Activated T-cell treated with anti-CD3 and anti-CD28 coated beads, Interleukin-2, amount 50 U/mL, for 48 hours (primary cell): ENCODE measurements around the gene ROR1.

Experiments used
- DNase-seq, 2 experiments: peaks; one replicate each; pipeline ENCODE4 v3.0.0-alpha.2; 2020

The ROR1 gene

DNA sequence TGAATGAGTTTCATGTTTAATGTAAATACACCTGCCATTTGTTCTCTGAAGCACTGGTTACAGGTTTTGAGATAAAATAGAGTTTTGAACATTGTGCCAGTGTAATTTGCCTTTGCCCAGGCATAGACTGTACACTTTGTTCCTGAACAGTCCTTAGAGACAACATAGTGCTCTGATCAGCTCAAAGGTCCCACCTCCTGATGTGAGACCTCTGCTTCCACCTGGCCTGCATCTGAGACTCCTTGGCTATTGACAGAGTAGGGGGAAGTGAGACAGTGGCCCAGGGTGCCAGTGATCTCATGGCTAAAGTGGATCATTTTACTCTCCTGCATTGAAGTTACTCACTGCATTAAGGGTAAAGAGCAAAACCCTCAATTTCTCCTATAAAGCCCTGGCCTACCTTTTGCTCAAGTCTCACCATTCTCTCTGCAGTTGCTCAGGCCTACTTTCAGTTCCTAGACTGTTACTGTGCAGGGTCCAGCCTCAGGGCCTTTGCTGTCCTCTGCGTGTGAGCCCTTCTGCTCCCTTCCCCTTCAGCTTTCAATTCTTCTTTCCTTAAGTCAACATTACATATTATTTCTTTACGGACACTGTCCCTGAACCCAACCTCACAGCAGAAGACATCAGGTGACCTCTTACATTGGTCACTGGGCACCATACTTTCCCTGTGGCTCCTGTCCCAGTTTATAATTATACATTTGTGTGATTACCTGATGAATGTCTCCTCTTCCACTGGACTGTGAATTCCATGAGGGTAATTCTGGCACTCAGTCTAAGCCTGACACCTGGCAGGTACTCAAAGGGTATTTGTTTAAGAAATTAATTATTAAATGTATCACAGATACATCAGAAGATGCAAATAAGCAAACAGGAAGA, 142.9 kb downstream of the ROR1 start:
- DNase-seq = no peak

DNA sequence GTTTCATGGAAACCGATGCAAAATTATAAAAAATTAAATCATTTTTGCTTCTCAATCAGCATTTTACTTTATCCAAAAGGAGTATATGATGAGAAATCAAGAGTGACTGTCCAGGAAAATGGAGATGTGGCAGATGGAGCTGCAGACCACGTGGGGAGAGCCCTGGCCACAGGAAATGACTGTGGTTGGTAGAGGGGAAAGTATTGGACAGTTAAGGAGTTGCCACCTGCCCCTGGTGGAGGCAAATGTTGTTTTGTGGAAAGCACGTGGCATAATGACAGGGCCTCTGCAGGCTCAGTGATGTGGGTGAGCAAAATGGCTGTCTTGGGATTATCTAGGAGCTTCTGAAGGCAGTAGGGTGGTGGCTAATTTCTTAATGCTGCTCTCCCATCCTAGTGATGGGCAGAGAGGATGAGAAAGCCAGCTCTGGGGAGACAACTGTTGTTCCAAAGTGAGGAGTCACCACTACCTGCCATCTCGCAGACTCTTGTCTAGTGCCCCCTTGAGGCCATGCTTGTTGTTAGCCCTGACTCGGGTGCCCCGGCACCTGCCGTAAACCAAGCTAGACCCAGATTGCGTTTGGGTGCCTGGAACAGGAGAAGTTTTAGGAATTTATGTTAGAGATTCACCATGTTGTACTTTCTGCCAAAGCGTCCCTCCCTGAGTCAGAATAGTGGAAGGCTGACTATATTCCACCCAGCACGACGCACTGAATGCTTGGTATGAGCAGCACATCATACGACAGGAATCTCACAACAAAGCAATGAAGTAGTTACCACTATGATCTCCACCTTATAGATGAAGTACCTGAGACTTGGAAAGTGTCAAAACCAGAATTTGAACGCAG, 144.0 kb downstream of the ROR1 start:
- DNase-seq = peak; percentile 24 to 42

DNA sequence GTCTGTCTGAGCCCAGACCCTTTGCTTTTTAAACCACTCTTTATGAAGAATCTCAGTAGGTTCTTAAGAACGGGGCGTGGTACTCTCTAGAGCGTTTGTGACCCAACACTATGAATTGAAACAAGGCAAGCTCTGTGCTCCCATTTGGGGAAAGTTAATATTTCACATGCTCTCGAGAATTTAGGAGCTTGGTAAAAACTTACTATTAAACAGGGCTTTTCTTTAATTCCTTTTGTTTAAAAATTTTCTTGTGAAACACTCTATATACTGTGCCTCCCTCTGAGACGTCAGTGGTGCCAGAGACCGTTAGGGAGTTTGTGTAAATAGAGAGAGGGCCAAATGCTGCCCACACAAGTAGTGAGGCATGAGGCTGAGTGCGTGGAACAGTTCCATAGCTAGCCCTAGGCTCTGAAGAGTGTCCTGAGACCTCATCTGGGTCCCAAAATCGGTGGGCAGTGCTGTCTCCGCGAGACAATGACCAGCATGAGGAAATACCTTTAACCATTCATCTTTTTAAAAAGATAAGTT, 144.7 kb downstream of the ROR1 start:
- DNase-seq = no peak

DNA sequence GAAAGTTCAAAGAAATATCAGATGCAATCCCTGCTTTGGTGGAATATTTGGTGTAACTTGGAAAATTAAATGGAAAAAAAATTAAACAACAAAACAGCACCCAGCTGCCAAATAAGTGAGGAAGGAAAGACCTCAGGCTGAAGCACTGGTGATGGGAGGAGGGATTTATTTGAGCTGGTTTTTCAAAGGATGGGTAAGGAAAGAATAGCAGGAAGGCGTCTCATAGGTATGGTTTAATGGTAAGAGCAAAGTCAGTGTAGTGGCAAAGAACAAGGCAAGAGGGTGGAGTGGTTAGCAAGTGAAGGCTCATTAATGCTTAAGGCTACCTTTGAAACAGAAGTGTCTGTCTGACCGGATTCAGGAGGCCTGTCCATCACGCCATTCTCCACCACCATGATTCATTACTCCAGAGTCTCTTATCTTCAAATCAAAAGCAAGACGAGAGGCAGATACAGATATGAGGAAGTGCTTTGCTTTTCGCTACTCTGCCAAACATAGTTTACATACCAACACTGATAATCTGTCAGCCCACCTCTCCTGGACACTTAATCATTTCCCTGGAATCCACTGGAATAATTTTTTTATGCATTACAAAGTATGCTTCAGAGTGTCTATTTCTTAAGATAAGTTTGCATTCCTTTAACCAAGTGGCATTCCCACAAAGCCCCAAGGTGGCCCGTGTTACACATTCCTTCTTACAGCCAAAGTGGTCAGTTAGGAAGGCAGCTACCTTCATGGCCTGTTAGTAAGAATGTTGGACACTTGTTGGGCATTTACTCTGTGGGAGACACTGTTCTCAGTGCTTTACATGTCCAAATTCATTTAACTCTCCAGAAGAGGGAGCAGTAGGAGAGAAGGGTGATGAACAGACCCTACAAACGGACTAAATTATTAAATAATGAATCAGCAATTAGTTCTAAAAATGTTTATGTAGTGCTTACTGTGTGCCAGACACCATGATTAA, 146.6 kb downstream of the ROR1 start:
- no peak for DNase-seq

DNA sequence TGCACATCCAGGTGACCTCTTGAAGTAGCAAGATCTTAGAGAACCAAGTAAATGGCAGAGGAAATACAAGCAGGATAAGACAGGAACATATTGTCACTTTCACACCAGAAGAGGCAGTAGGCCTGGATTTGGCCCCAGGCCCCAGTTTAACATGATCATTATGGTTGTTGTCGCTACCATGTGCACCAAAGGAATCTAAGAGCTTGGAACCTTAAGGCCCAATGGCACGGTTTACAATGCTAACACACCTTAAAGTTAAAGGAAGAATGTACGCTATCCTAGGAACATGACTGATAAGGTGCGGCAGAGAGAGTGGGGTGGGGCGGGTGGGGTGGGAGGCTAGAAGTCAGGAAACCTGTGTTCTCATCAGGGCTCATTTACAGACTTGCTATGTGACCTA, 147.5 kb downstream of the ROR1 start:
- DNase-seq = no peak

DNA sequence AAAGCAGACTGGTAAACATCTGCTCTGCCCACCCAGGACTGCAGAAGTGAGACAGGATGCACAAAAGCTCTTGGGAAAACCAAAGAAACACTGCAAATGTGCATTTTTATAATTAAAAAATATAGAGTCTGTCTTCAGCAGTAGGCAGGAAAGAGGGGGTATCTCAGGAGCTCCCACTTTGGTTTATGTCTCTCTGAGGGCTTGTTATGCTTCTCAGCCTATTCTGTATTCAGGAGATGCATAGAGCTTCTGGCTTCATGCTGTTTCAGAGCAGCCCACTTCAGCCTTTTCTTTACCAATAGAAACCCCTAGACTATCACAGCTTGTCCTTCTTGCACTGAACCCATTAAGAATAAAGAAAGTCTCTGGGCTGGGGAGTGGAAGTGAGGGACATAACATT, 148.0 kb downstream of the ROR1 start:
- no peak for DNase-seq

DNA sequence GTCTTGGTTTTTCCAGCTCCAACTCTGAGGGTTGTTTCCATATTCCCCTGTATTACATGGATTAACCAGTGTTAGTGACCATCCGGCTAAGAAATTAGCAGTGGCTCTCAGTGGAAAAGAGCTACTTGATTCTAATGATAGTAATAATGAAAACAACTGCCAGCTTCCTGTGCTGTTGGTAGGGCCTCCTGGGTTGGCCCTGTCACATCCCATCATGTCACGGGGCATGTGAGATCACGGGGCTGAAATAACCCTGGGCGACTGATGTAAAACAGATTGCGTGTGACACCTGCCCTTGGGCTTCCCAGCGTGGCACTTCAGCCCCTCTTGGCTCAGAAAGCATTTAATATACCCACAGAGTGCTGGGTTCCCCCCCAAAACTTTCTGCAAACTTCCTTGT, 149.0 kb downstream of the ROR1 start:
- DNase-seq = no peak

DNA sequence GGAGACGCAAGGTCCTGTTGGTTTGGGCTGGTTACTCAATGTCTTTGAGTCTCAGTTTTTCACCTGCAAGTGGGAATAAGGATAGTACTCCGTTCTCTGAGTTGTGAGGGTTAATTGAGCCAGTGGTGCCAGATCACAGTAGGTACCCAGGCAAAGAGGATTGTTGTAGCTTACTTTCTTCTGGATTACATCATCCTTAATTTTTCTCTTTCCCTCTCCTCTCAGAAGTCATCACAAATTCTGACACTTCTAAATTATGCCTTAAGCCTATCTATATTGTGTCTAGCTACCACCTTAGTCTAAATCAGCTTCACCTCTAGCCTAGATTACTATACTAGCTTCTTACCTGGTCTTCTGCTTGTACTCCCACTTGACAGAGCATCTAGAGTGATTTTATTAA, 149.5 kb downstream of the ROR1 start:
- no peak for DNase-seq

DNA sequence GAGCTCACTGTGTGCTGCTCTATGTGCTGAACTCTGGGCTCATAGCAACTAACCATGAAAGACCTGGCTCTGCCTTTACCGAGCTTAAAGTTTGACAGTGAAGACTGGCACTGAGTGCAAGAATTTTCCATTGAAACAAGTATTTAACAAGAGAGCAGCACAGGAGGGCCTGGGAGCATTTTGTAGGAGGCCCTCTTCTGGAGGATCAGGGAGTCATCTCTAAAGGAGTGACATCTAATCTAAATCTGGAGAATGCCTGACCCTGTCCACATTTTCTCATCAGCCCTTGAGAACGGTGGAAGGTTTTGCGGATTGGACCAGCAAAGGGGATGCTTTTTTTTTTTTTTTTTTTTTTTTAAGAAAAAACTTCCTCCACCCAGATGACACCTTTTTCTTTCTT, 150.8 kb downstream of the ROR1 start:
- no peak for DNase-seq

DNA sequence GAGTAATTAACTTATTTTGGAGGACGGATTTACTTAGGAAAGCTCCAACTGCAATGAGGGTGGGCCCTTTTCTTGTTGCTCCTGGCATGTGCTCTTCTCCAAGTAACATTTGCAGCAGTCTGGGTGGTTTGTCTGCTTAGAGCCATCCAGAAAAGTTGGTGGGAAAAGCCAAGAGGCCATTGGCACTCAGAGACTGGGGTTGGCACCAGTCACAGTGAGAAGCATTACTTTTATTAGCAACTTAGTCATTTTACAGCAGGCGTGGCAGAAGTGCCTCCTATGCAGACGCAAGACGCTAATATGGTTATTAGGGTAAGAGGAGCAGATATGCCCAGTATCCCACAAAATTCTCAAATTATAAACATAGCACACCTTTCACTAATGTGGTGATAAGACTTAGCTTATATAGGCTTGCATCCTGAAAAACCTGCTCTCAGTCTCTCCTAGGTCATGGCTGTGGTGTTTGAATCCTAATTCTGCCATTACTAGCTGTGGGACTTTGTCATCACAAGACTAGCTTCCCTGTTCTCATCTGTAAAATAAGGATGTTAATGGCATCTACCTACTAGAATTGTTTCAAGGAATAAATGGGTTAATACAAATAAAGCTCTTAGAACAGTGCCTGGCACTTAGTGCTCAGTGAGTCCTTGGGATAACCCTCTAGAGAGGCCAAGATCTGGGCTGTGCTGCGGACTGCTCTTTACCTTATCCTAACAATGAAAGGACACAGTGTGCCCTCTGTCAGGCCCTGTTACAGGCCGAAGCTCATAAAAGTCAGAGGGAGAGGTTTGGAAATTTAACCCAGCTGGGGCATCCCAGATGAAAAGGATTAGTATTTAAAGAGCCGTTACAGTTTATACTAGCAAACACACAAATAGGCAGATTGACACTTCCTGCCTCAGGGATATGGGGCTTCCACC, 154.6 kb downstream of the ROR1 start:
- no peak for DNase-seq

DNA sequence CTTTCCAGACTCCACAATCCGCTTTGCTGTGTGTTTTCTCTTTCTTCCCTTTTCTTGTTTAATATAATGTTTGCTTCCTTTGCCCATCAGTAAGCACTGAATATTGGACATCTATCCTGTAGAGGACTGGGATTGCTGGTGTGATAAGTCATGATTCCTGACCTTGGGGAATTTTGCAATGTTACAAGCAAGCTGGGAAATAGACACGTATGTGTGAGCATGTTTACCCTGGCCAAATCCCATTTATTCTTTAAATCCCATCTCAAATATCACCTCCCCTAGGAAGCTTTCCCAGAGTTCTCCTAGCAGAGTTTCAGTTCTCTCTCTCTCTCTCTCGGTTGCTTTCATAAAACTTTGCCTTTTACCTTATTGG, 155.3 kb downstream of the ROR1 start:
- no peak for DNase-seq

DNA sequence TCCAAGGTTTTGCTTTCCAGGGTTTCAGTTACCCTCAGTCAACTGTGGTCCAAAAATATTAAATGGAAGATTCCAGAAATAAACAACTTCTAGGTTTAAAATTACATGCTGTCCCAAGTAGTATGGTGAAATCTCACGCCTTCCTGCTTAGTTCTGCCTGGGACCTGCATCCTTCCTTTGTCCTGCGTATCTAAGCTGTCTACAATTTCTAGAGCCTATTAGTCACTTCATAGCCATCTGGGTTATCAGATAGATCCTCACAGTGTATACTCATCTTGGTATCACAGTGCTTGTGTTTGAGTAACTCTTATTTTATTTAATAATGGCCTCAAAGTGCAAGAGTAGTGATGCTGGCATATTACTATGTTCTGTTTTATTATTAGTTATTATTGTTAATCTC, 157.7 kb downstream of the ROR1 start:
- no peak for DNase-seq

DNA sequence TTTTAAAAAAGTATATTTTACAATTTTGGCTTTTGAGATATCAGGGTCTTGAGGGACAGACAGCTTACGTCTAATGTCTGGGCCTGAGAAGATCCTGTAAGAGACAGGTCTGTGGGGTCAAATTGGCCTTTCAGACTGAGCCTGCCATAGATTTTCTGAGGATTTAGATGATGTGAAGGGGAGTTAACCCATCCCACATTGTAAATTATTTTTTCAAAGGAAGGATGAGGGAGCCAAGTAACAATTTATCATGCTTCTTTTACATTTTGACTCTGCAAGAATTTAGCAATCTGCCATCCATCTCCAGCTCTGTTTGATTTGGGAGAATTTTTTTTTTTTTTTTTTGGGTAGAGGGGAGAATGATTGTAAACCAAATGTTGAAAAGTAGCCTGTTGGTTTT, 160.9 kb downstream of the ROR1 start:
- no peak for DNase-seq

DNA sequence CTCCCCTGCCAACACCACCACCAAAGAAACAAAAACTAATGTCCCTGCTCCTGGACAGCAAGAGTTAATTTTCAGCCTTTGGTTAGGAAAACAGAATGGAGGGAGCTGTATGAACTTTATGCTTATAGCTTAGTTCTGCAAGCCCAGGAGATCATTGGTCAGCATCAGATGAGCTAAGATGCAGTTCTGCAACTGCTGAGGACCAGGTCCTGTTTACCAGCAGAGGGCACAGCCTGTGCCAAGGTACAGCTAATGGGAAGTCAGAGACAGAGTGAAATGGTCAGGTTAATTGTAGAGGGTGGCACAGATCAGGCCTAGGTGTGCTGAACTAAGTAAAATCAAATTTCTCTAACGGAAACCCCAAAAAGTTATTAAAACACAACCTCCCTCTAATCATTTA, 161.3 kb downstream of the ROR1 start:
- DNase-seq = no peak

DNA sequence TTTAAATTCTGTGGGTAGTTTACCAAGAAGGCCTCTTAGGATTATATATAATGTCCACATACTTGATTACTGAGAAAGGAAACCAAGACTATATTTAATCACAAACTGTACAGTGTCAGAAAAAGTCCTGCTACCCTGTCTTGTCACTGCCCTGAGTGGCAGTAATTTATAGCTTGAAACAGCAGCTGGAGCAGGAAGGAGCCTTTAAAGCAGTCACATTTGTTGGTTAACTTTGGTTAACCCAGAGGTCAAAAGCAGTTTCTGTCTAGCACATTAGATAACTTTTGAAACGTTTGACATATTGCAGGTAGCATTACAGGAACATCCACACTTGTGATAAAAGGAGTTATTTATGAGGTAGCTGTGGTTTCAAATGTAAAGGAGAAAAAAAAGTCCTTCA, 161.7 kb downstream of the ROR1 start:
- no peak for DNase-seq

DNA sequence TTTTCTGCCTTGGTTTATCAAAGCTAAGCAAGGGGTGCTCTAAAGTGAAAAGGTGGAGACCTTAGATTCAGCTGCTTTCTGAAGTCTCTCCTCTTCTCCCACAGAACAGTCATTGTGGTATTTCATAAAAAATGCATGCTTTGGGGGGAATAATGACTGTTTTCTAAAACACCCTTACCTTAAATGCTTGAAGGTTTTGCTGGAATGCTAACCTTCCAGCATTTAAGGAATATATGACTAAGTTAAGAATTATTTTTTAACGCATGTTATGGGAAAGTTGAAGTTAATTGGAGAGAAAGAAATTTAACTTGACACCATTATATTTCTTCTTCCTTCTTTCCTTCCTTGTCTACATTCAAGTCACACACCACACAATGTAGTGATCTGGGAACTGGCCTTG, 162.5 kb downstream of the ROR1 start:
- DNase-seq = no peak

DNA sequence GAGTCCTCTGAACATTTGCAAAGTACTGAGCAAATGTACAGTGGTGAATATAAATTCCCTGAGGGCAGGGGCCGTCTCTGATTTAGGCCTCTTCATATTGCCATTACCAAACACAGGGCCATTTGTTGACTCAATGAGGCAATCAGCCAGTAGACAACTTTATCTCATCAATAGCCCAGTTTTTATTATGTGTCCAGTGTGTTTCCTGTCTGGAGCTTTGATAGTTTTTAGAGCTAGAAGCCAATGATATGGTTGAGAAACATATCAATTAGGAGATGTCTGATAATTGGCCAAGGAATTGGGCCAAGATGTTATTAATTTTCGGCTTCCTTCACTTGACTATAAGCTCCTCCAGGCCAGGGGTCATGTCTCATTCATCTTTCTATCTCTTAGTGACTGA, 163.0 kb downstream of the ROR1 start:
- DNase-seq = no peak

DNA sequence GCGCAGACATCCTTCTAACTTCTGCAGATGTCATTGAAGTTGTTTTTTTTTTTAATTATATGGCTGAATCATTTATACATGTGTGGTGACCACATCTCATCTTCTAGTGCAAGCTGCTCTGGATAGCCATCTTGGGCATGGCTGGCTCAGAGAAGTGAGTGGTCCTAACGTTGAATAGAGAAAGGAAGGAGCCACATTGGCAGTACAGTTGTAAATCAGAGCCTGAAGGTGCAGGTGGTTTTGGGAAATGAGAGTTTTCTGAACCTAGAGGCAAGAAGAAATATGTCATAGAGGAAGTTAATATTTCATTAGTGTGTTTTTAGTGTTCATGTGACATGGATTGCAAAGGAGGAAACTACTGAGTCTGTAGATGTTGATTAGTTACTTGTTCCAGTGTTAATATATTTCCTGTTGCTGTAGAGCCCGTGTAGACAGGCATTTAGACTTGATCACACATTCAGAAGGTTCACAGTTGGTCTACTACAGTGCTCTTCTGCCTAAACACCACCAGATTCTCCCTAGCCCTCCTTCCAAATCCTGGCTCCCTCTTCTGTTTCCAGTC, 163.7 kb downstream of the ROR1 start:
- no peak for DNase-seq

DNA sequence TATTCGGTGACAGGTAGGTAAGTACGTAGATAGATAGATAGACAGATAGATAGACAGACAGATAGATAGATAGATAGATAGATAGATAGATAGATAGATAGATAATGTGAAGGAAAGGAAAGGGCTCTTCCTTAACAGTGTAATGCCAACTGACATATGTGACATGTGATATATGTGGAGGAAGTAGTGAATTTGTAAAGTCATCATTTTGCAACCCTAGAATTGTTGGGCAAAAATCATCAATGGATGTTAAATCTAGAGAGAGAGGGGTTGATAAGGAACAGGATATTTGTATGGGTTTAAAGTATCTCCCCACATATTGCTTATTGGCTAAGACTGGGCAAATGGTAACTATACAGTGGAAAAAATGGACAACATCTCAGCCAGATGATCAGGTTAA, 166.6 kb downstream of the ROR1 start:
- DNase-seq = no peak

DNA sequence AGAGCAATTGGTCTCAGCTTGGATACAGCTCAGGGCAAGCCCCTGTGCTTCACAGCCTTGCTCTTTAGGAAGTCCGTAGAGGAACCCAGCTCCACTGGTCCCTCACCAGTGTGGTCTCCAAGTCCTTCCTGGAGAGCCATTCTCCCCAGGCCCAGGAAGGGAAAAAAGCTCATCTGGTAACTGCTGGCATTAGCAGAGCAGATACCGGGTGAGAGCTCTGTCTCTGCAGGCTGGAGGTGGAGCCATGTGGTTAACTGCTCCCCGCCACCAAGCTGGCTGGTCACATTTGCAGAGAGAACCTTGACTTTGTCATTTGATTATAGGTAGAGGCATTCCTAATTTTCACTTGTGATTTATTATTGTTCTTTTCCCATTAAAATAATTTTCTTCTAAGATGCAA, 169.6 kb downstream of the ROR1 start:
- no peak for DNase-seq

DNA sequence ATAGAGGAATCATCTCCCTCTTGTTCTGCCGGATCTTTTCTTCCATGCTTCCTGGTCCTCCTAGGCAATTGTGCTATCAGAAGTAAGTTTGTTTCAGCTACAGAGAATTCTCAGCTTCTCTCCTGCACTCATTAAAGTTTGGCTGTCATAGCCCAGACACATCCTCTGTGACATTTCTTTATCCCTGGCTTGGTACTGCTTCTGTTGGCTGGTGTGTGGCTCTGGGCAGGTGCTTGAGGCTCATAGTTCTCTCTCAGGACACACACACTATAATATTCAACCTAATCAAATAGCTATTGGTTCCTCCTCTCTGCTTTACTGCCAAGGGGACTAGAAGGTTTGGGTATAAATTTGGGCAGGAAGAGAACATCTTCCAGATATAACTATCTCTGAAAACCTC, 172.1 kb downstream of the ROR1 start:
- no peak for DNase-seq
